IMR-90 (cell line): ENCODE measurements around the gene TBC1D1. TPM values are rescaled to one million over a fixed set of nuclear protein-coding genes. Genes with fewer than 3 reads are reported as not detected.

Experiments
- ATAC-seq: fragments of 200-7000 bp; cut with Tn5 transposase; 2 replicates; pipeline ENCODE4 v1.9.1; 2020; ENCODE audit warnings: low read depth, mild to moderate bottlenecking, moderate library complexity
- BruUV-seq: library from RNA; stranded (reverse); fragments of 400-500 nt; replicated peaks from 2 replicates; lab custom pipeline; 2021; lab: Mats Ljungman, UMichigan
- CTCF ChIA-PET: fragments of 300-600 bp; formaldehyde crosslinking; extraction: SDS; loops from one replicate; lab custom pipeline; 2021; ENCODE audit warnings: antibody characterized with exemption; lab: Yijun Ruan, JAX
- POLR2A ChIA-PET: fragments of 300-600 bp; sonication (Branson Sonifier 250); formaldehyde crosslinking; loops from one replicate; lab custom pipeline; 2022; ENCODE audit warnings: antibody characterized with exemption; ENCODE audit not compliant: unreplicated experiment; lab: Charles Lee
- DNase-seq: peaks from one replicate; pipeline ENCODE4 v3.0.0; 2013
- H2AFZ ChIP-seq: replicated peaks from 2 replicates; pipeline ENCODE3; 2013; ENCODE audit warnings: low read length, mild to moderate bottlenecking; ENCODE audit not compliant: poor library complexity
- H2AK5ac ChIP-seq: 2 replicates; pipeline ENCODE4 v1.6.1; 2013; ENCODE audit warnings: low read depth, low read length, inconsistent platforms
- H2AK9ac ChIP-seq: replicated peaks from 2 replicates; pipeline ENCODE3; 2013; ENCODE audit warnings: mild to moderate bottlenecking, low read depth, low read length, moderate library complexity; ENCODE audit not compliant: poor library complexity
- H2BK120ac ChIP-seq: 2 replicates; pipeline ENCODE4 v1.6.1; 2013; ENCODE audit warnings: low read depth, low read length, inconsistent platforms
- H2BK15ac ChIP-seq: 3 replicates; pipeline ENCODE4 v1.6.1; 2013; ENCODE audit warnings: low read depth, low read length, inconsistent platforms
- H2BK20ac ChIP-seq: 2 replicates; pipeline ENCODE4 v1.6.1; 2013; ENCODE audit warnings: low read depth, mild to moderate bottlenecking, inconsistent platforms, low read length, moderate library complexity
- H2BK5ac ChIP-seq: 2 replicates; pipeline ENCODE4 v1.6.1; 2013; ENCODE audit warnings: mild to moderate bottlenecking, low read depth, low read length, inconsistent platforms; ENCODE audit not compliant: poor library complexity, severe bottlenecking
- H3K14ac ChIP-seq: replicated peaks from 2 replicates; pipeline ENCODE4 v1.6.1; 2013; ENCODE audit warnings: low read depth, low read length, inconsistent platforms
- H3K18ac ChIP-seq: 2 replicates; pipeline ENCODE4 v1.6.1; 2013; ENCODE audit warnings: low read depth, low read length, control low read depth
- H3K23ac ChIP-seq: 2 replicates; pipeline ENCODE4 v1.6.1; 2013; ENCODE audit warnings: low read depth, low read length, inconsistent platforms
- H3K27ac ChIP-seq: 2 replicates; pipeline ENCODE4 v1.5.1; 2013; ENCODE audit warnings: mild to moderate bottlenecking, control low read depth, low read length; ENCODE audit not compliant: insufficient read depth
- H3K27me3 ChIP-seq: 2 replicates; pipeline ENCODE4 v1.6.1; 2013; ENCODE audit warnings: low read length; ENCODE audit not compliant: control insufficient read depth, insufficient read depth
- H3K36me3 ChIP-seq: 2 replicates; pipeline ENCODE4 v1.6.1; 2013; ENCODE audit warnings: low read length, mixed read lengths; ENCODE audit not compliant: control insufficient read depth, insufficient read depth
- H3K4ac ChIP-seq: 2 replicates; pipeline ENCODE4 v1.6.1; 2013; ENCODE audit warnings: low read depth, low read length, inconsistent platforms
- H3K4me1 ChIP-seq: 2 replicates; pipeline ENCODE4 v1.6.1; 2013; ENCODE audit warnings: low read length, mixed read lengths; ENCODE audit not compliant: control insufficient read depth, insufficient read depth
- H3K4me2 ChIP-seq: 2 replicates; pipeline ENCODE4 v1.6.1; 2013; ENCODE audit warnings: low read depth, mild to moderate bottlenecking, control low read depth, low read length, moderate library complexity
- H3K4me3 ChIP-seq: 2 replicates; pipeline ENCODE4 v1.5.1; 2013; ENCODE audit warnings: low read depth, mild to moderate bottlenecking, control low read depth, low read length, moderate library complexity; ENCODE audit not compliant: insufficient read depth
- H3K56ac ChIP-seq: 2 replicates; pipeline ENCODE4 v1.6.1; 2013; ENCODE audit warnings: low read length, inconsistent platforms; ENCODE audit not compliant: insufficient read depth; ENCODE audit errors: extremely low read depth
- H3K79me1 ChIP-seq, 2 experiments: 2 replicates each; pipeline ENCODE4 v1.6.1; 2013; ENCODE audit warnings: low read length in 2 of 2, inconsistent platforms in 1 of 2, low read depth in 1 of 2
- H3K9ac ChIP-seq: 2 replicates; pipeline ENCODE4 v1.6.1; 2013; ENCODE audit warnings: low read depth, low read length, control low read depth
- H3K9me1 ChIP-seq: 2 replicates; pipeline ENCODE4 v1.6.1; 2013; ENCODE audit warnings: low read length, inconsistent platforms; ENCODE audit not compliant: insufficient read depth
- H3K9me3 ChIP-seq: 2 replicates; pipeline ENCODE4 v1.6.1; 2013; ENCODE audit warnings: low read length; ENCODE audit not compliant: control insufficient read depth, insufficient read depth
- H4K20me1 ChIP-seq: 2 replicates; pipeline ENCODE4 v1.6.1; 2013; ENCODE audit warnings: low read length, inconsistent platforms; ENCODE audit not compliant: insufficient read depth
- H4K5ac ChIP-seq: 2 replicates; pipeline ENCODE4 v1.6.1; 2013; ENCODE audit warnings: mild to moderate bottlenecking, low read depth, low read length, control low read depth
- H4K8ac ChIP-seq, 2 experiments: 2 replicates each; pipeline ENCODE4 v1.6.1; 2013; ENCODE audit warnings: low read depth in 2 of 2, low read length in 2 of 2, control low read depth in 1 of 2, inconsistent platforms in 1 of 2
- H4K91ac ChIP-seq: 2 replicates; pipeline ENCODE4 v1.6.1; 2013; ENCODE audit warnings: low read depth, low read length, inconsistent platforms; ENCODE audit not compliant: insufficient read depth
- MAFK ChIP-seq: IDR thresholded peaks from 2 replicates; pipeline ENCODE4 v1.6.1; 2012; ENCODE audit warnings: low read depth, low read length, improper control_type of control experiment
- MXI1 ChIP-seq: IDR thresholded peaks from 2 replicates; pipeline ENCODE4 v1.6.1; 2012; ENCODE audit warnings: low read depth, mild to moderate bottlenecking, low read length, moderate library complexity, borderline replicate concordance
- NFE2L2 ChIP-seq: fragments of 150-350 bp; IDR thresholded peaks from 2 replicates; pipeline ENCODE4 v1.6.1; 2016; ENCODE audit warnings: low read depth, mild to moderate bottlenecking, low read length
- WGBS, 2 experiments: methylation state at CpG; one replicate each; pipeline versions ENCODE4 v1.1.5 to v1.1.7; 2013; ENCODE audit warnings: missing lambda C conversion rate in 2 of 2; ENCODE audit not compliant: insufficient read length in 1 of 2; ENCODE audit errors: extremely low coverage in 2 of 2; 5-methylcytosine and 5-hydroxymethylcytosine counted together
- dilution Hi-C: fragments of 300-500 bp; cut with HindIII; formaldehyde crosslinking; loops from one replicate; pipeline ENCODE4 v1.14.3; 2018; ENCODE audit warnings: low sequenced_read_pairs; ENCODE audit not compliant: unreplicated experiment
- in situ Hi-C: fragments of 300-500 bp; cut with MboI; formaldehyde crosslinking; loops from 3 replicates; pipeline ENCODE4 v1.14.3; 2019; ENCODE audit warnings: low sequenced_read_pairs, inconsistent platforms, mixed read lengths
- intact Hi-C: fragments of 100-400 bp; cut with micrococcal nuclease; formaldehyde crosslinking; loops from 2 replicates; pipeline ENCODE4 v1.10.0; 2022
- polyA plus RNA-seq, 3 experiments: library from polyadenylated mRNA; depleted of rRNA; stranded (reverse); fragments of >200 nt; gene quantifications; 2 replicates each; pipeline ENCODE4 v1.2.3, GENCODE V29; 2012; ENCODE audit warnings: low replicate concordance in 1 of 3
- total RNA-seq: library from RNA; depleted of rRNA; stranded (reverse); fragments of >200 nt; gene quantifications from 2 replicates; pipeline ENCODE4 v1.2.3, GENCODE V29; 2012

TBC1D1 gene
- total and polyA plus RNA-seq, 2 of the 4 experiments (the other 2 are of a cell fraction): 42.4 to 104 TPM

DNA sequence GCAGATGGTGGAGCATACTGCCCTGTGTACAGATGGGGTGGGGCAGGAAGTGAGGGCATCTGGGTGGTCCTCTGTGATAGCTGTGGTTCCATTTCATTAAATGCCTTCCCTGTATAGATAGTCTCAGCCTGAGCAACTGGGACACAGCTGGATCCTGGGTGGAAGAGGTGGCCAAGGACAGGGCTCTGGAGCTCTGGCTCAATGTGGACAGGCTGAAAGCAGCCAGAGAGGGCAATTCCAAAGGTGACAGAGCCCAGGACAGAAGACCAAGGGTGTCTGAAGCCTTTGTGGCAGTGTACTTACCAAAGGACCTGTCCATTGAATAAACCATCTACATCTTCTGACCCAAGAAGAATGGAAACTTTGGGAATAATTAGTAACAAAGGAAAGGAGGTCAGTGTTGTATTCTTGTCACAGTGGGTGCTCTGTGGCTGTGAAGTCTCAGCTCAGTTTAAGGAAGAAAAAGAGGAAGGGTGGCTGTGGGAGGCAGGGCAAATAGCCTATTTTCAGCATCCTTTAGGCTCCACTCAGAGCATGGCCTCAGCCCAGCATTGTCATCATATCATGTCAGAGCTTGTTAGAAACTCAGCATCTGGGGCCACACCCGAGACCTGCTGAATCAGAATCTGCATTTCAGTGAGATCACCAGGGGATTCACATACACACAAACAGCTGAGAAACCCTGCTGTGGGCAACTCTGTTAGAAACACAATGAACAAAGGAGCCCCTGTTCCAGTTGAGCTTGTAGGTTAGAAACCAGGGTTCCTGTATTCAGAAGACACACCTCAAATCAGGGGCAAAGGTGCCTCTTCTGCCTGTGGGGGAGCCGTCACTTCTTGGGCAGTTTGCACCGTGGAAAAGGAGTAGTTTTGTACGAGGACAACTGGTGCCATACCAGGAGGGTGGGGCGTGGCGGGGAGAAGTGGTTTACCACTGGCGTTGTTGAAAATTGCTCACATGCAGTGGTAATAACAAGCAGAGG, 237.9 kb downstream of the TBC1D1 start:
- intact Hi-C loops (no loop called here), in situ Hi-C loops (no loop called here), dilution Hi-C loops (no loop called here)
- CTCF ChIA-PET: interaction anchor here (1.5 kb wide), 1 partner anchor 9 kb away, joined by 4 read pairs; no protein-coding TSS in a partner anchor
- Histone ChIP-seq H3K18ac (no peak overlapping the region), H3K27ac (no peak overlapping the region), H4K8ac (peak overlapping the region in 1 of 2 experiments; percentile 42; a peak in 1 of 4 replicates), H3K79me1 (0 out of 4 replicates have a peak, but pooled peaks cover 0 to 5% of the 10 kb centered on the region in 2 experiments), H3K9me1 (peaks cover 21% of the 10 kb centered on the region), H3K4me1 (peaks cover 19% of the 10 kb centered on the region), H2BK20ac (peak overlapping the region; percentile 2; the same call in 1 of the 2 replicates), H3K4me3 (no peak overlapping the region), H4K5ac (peak overlapping the region; percentile 10; the same call in 1 of the 2 replicates), H4K91ac (peak overlapping the region; percentile 18; the same call in 1 of the 2 replicates), H4K20me1 (no peaks in the 10 kb centered on the region), H3K4ac (peak overlapping the region; percentile 47), H3K9me3 (no peaks in the 10 kb centered on the region), H2BK120ac (peak overlapping the region; percentile 44), H3K9ac (no peak overlapping the region), H2BK15ac (no peak overlapping the region; the same call in 2 of the 3 replicates), H2AK9ac (peak overlapping the region; percentile 38), H2AK5ac (peak overlapping the region; percentile 24; the same call in 1 of the 2 replicates), H3K27me3 (no peaks in the 10 kb centered on the region), H3K14ac (peak overlapping the region; percentile 67), H3K56ac (no peak overlapping the region), H2AFZ (no peak overlapping the region), H3K23ac (peak overlapping the region; percentile 48; the same call in 1 of the 2 replicates), H3K4me2 (no peak overlapping the region), H3K36me3 (no peaks in the 10 kb centered on the region; the same call in 1 of the 2 replicates), H2BK5ac (no peak overlapping the region)
- POLR2A ChIA-PET: no interaction called here
- WGBS, 2 experiments: 83% methylated on average over 1 of the region's 7 CpGs; no CpG with 5 or more reads in 1 of the 2 experiments
- BruUV-seq: no TSS peak
- ATAC-seq: no peak
- DNase-seq: peak; percentile 89
- peak; percentile 61 for TF ChIP-seq MAFK
- TF ChIP-seq MXI1: no peak
- 0 out of 2 replicates have a peak, but pooled peaks have one; percentile 9 for TF ChIP-seq NFE2L2
